GM18526 (cell line): Measurements from ENCODE around the gene ZBTB20.

Experiments
- POLR2A ChIP-seq: IDR thresholded peaks from 3 replicates; pipeline ENCODE4 v1.6.1; 2011; ENCODE audit not compliant: insufficient read length; ENCODE audit errors: extremely low read depth

The ZBTB20 gene

GRCh38 chr3:114884213-114884923 is 262.7 kb downstream of the ZBTB20 start:
- TF ChIP-seq POLR2A: no peak

GRCh38 chr3:114880078-114880477 is 267.0 kb downstream of the ZBTB20 start:
- TF ChIP-seq POLR2A: no peak

GRCh38 chr3:114879059-114880031 is 267.7 kb downstream of the ZBTB20 start:
- no peak for TF ChIP-seq POLR2A

- no peak for TF ChIP-seq POLR2A
Measured at GRCh38 chr3:114878114-114878839, 268.8 kb downstream of the ZBTB20 start.

- no peak for TF ChIP-seq POLR2A
Measured at GRCh38 chr3:114877378-114878113, 269.5 kb downstream of the ZBTB20 start.

GRCh38 chr3:114874522-114874971 is 272.5 kb downstream of the ZBTB20 start:
- TF ChIP-seq POLR2A: no peak

GRCh38 chr3:114873591-114873990 is 273.5 kb downstream of the ZBTB20 start:
- no peak for TF ChIP-seq POLR2A

GRCh38 chr3:114872588-114872987 is 274.5 kb downstream of the ZBTB20 start:
- no peak for TF ChIP-seq POLR2A

GRCh38 chr3:114872050-114872449 is 275.0 kb downstream of the ZBTB20 start:
- no peak for TF ChIP-seq POLR2A

- no peak for TF ChIP-seq POLR2A
Measured at GRCh38 chr3:114867835-114868503, 279.1 kb downstream of the ZBTB20 start.

GRCh38 chr3:114867359-114867758 is 279.7 kb downstream of the ZBTB20 start:
- no peak for TF ChIP-seq POLR2A

GRCh38 chr3:114866430-114866829 is 280.7 kb downstream of the ZBTB20 start:
- no peak for TF ChIP-seq POLR2A

- no peak for TF ChIP-seq POLR2A
Measured at GRCh38 chr3:114864970-114865369, 282.1 kb downstream of the ZBTB20 start.

GRCh38 chr3:114863848-114864247 is 283.2 kb downstream of the ZBTB20 start:
- TF ChIP-seq POLR2A: no peak
